Thoracic aorta (tissue), 2 donors: ENCODE measurements around the gene CUX1. TPM values are rescaled to one million over a fixed set of nuclear protein-coding genes. Genes with fewer than 3 reads are reported as not detected.
A peak's percentile ranks its signal among the peaks of the same experiment; 100 is the strongest.
"Not testable (repeated sequence)": the region's sequence is repeated elsewhere in the genome, so short reads cannot be mapped to it uniquely, and the experiment has no call there.

Experiments used
- ATAC-seq: fragments of 150-250 bp; one replicate; pipeline ENCODE4 v1.8.0; 2017; ENCODE audit warnings: low read depth; ENCODE audit not compliant: insufficient number of reproducible peaks, low FRiP score
- DNase-seq: peaks from one replicate; pipeline ENCODE4 v3.0.0-alpha.2; 2020; ENCODE audit warnings: low spot score
- H3K27ac ChIP-seq, 2 donors: fragments of 200-600 bp; sonication (generic); 1 replicate in 1 of 2; 2 replicates in 1 of 2; pipeline ENCODE4 v1.5.1; 2016; ENCODE audit warnings: mild to moderate bottlenecking in 2 of 2, moderate library complexity in 2 of 2
- H3K27me3 ChIP-seq: fragments of 200-600 bp; sonication (generic); replicated peaks from 2 replicates; pipeline ENCODE4 v1.6.0; 2016; ENCODE audit warnings: mild to moderate bottlenecking; ENCODE audit not compliant: insufficient read depth
- H3K36me3 ChIP-seq: fragments of 200-600 bp; sonication (generic); one replicate; pipeline ENCODE4 v1.5.1; 2016
- H3K4me1 ChIP-seq, 2 donors: fragments of 200-600 bp; sonication (generic); 1 replicate in 1 of 2; 2 replicates in 1 of 2; pipeline versions ENCODE4 v1.5.1 to v1.6.0; 2016; ENCODE audit warnings: low read depth in 2 of 2, mild to moderate bottlenecking in 1 of 2; ENCODE audit not compliant: control insufficient read depth in 1 of 2
- H3K4me3 ChIP-seq: fragments of 200-600 bp; sonication (generic); 2 replicates; pipeline ENCODE4 v1.5.1; 2016; ENCODE audit warnings: mild to moderate bottlenecking
- H3K9me3 ChIP-seq: fragments of 200-600 bp; sonication (generic); 2 replicates; pipeline ENCODE4 v1.5.1; 2016
- CTCF ChIP-seq: fragments of 200-600 bp; sonication (generic); IDR thresholded peaks from one replicate; pipeline ENCODE4 v1.5.1; 2019; ENCODE audit warnings: antibody characterized with exemption
- total RNA-seq, 2 donors: library from RNA; depleted of rRNA; stranded (reverse); fragments of >200 nt; gene quantifications; one replicate each; pipeline versions ENCODE4 v1.1.0 to v1.2.3, GENCODE V29; 2016

CUX1 gene
- total RNA-seq, 2 donors from 2014 or later = 85.0 to 179 TPM

GRCh38 chr7:102227371-102227770 is 409.9 kb downstream of the CUX1 start:
- ATAC-seq = no peak
- DNase-seq = no peak

GRCh38 chr7:102228935-102229334 is 411.5 kb downstream of the CUX1 start:
- peaks cover 0 to 9% of the 10 kb centered on the region in 2 donors for H3K4me1 ChIP-seq
- DNase-seq (no peak), ATAC-seq (no peak)
- peaks cover 10% of the 10 kb centered on the region for H3K36me3 ChIP-seq
- H3K4me3 ChIP-seq = no peak overlapping the region
- TF ChIP-seq CTCF = no peak
- no peaks in the 10 kb centered on the region for H3K9me3 ChIP-seq
- no peak overlapping the region for H3K27ac ChIP-seq
- H3K27me3 ChIP-seq = no peaks in the 10 kb centered on the region

More at GRCh38 chr7:102227371-102227770, 409.9 kb downstream of the CUX1 start:
- H3K4me3 ChIP-seq = no peak overlapping the region
- TF ChIP-seq CTCF = no peak
- no peaks in the 10 kb centered on the region for H3K27me3 ChIP-seq
- H3K36me3 ChIP-seq = peaks cover 9% of the 10 kb centered on the region
- no peak overlapping the region for H3K27ac ChIP-seq
- no peaks in the 10 kb centered on the region for H3K9me3 ChIP-seq
- peaks cover 0 to 3% of the 10 kb centered on the region in 2 donors for H3K4me1 ChIP-seq

- H3K4me1 ChIP-seq, ATAC-seq, H3K27ac ChIP-seq, DNase-seq, H3K9me3 ChIP-seq, H3K4me3 ChIP-seq, H3K27me3 ChIP-seq: not testable (repeated sequence)
- H3K36me3 ChIP-seq = peaks cover 15% of the 10 kb centered on the region
Measured at GRCh38 chr7:102230162-102230561, 412.7 kb downstream of the CUX1 start.

GRCh38 chr7:102230593-102230992 is 413.2 kb downstream of the CUX1 start:
- Histone ChIP-seq H3K27me3 (no peaks in the 10 kb centered on the region), H3K4me1 (peaks cover 0 to 9% of the 10 kb centered on the region in 2 donors), H3K36me3 (peaks cover 15% of the 10 kb centered on the region), H3K27ac (no peak overlapping the region), H3K9me3 (no peaks in the 10 kb centered on the region), H3K4me3 (no peak overlapping the region)
- ATAC-seq (no peak), DNase-seq (no peak)
- no peak for TF ChIP-seq CTCF

- H3K27me3 ChIP-seq = no peaks in the 10 kb centered on the region
- H3K4me1 ChIP-seq = peaks cover 0 to 9% of the 10 kb centered on the region in 2 donors
- no peak for ATAC-seq
- peaks cover 15% of the 10 kb centered on the region for H3K36me3 ChIP-seq
- no peak for TF ChIP-seq CTCF
- no peak for DNase-seq
- H3K4me3 ChIP-seq = no peak overlapping the region
- peak overlapping the region; percentile 8 to 19 for H3K27ac ChIP-seq
- no peaks in the 10 kb centered on the region for H3K9me3 ChIP-seq
Measured at GRCh38 chr7:102232611-102233286, 415.3 kb downstream of the CUX1 start.

GRCh38 chr7:102234131-102234530 is 416.7 kb downstream of the CUX1 start:
- peaks cover 0 to 9% of the 10 kb centered on the region in 2 donors for H3K4me1 ChIP-seq
- H3K27ac ChIP-seq = no peak overlapping the region
- no peak for TF ChIP-seq CTCF
- H3K27me3 ChIP-seq = no peaks in the 10 kb centered on the region
- H3K4me3 ChIP-seq = no peak overlapping the region
- H3K36me3 ChIP-seq = peaks cover 7% of the 10 kb centered on the region
- no peak for ATAC-seq
- no peaks in the 10 kb centered on the region for H3K9me3 ChIP-seq
- DNase-seq = no peak
